ENCODE data around the gene NDUFAF4.

NDUFAF4 gene

DNA sequence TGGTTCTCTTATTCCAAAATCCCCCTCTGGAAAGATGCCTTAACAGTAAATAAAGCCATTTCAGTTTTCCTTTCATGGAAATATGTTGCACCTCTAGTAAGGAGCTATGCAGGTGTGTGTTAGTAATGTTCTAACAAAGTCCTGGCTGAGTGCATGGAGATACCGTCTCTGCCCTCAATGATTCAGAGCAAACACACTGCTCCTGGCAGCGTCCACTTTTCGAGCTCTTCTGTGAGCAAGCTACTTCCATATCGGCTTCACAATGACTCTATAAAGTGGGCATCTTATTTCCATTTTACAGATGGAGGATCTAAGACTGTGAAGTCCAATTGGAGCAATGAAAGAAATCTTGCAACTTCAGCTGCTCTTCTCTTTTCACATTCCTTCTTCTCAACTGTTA is 30.0 kb upstream of the NDUFAF4 start:
- no peak overlapping the region for H3K9ac ChIP-seq
- peaks cover 0 to 20% (median 14%) of the 10 kb centered on the region in 10 experiments; a peak in 16 of 20 replicates for H3K4me1 ChIP-seq
- H3K36me3 ChIP-seq, result no peaks in the 10 kb centered on the region
- no peaks in the 10 kb centered on the region for H3K9me3 ChIP-seq (replicated peaks in 1 of 11)
- H4K20me1 ChIP-seq, result no peaks in the 10 kb centered on the region
- no peak overlapping the region for H3K27ac ChIP-seq
- H3K4me3 ChIP-seq, result no peak overlapping the region
- TF ChIP-seq Cebpa-rat (IDR thresholded peaks at IDR 0.05), result no peak
- H3K4me2 ChIP-seq, result no peak overlapping the region
- peaks cover 0 to 6% (median 0%) of the 10 kb centered on the region in 11 experiments; a peak in 2 of 22 replicates for H3K27me3 ChIP-seq

DNA sequence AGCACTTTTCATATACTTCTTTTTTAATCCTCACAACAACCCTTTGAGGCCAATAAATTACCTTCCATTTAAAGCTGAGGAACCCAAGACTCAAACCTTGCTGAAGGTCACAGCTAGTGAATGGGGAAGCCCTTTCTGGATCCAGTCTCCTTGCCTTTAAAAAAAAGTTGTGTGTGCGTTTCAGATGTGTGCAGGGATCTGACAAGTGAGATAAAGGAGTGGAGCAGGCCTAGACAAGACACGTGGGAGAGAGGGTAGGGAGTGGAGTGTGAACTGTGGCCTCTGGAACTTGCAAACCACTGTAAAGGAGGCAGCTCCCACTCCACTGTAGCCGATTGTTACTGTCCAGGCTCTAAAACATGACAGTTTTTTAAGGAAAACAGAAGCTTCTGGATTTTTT is 28.7 kb upstream of the NDUFAF4 start:
- H3K9me3 ChIP-seq (replicated peaks in 1 of 11), result no peaks in the 10 kb centered on the region
- TF ChIP-seq Cebpa-rat (IDR thresholded peaks at IDR 0.05), result no peak
- H3K4me2 ChIP-seq, result no peak overlapping the region
- H3K4me3 ChIP-seq, result no peak overlapping the region
- no peak overlapping the region for H3K9ac ChIP-seq
- no peaks in the 10 kb centered on the region for H3K36me3 ChIP-seq
- peaks cover 0 to 6% (median 0%) of the 10 kb centered on the region in 11 experiments; a peak in 2 of 22 replicates for H3K27me3 ChIP-seq
- H3K27ac ChIP-seq, result no peak overlapping the region
- H4K20me1 ChIP-seq, result no peaks in the 10 kb centered on the region
- H3K4me1 ChIP-seq, result peaks cover 0 to 20% (median 14%) of the 10 kb centered on the region in 10 experiments; a peak in 16 of 20 replicates

DNA sequence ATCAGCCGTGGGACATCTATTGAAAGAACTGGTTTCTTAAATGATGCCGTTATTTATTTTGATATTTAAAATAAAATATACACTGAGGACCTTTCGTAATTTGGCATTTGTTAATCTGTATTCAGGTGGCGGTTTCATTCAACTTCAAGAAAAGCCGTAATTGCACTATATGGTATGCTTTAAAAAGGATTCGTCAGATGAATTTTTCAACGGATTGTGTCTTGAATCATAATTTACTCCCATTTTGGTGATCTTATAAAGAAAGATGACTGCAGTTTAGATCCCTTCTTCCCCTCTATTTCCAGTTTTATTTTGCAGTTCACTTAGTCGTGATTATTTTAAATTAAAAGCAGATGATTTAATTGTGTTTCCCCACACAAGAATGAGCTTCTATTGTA is 27.6 kb upstream of the NDUFAF4 start:
- H3K9me3 ChIP-seq (replicated peaks in 1 of 11), result no peaks in the 10 kb centered on the region
- peak overlapping the region; percentile 86 to 94 (median 90) for H3K4me2 ChIP-seq
- no peak for TF ChIP-seq Cebpa-rat (IDR thresholded peaks at IDR 0.05)
- peaks cover 0 to 6% (median 0%) of the 10 kb centered on the region in 11 experiments; a peak in 2 of 22 replicates for H3K27me3 ChIP-seq
- peak overlapping the region in 7 of 11 experiments; percentile 66 to 74 (median 73); a peak in 12 of 22 replicates for H3K9ac ChIP-seq
- no peak overlapping the region for H3K27ac ChIP-seq
- peaks cover 0 to 20% (median 14%) of the 10 kb centered on the region in 10 experiments; a peak in 16 of 20 replicates for H3K4me1 ChIP-seq
- no peaks in the 10 kb centered on the region for H3K36me3 ChIP-seq
- peak overlapping the region; percentile 62 to 79 (median 75) for H3K4me3 ChIP-seq
- no peaks in the 10 kb centered on the region for H4K20me1 ChIP-seq

DNA sequence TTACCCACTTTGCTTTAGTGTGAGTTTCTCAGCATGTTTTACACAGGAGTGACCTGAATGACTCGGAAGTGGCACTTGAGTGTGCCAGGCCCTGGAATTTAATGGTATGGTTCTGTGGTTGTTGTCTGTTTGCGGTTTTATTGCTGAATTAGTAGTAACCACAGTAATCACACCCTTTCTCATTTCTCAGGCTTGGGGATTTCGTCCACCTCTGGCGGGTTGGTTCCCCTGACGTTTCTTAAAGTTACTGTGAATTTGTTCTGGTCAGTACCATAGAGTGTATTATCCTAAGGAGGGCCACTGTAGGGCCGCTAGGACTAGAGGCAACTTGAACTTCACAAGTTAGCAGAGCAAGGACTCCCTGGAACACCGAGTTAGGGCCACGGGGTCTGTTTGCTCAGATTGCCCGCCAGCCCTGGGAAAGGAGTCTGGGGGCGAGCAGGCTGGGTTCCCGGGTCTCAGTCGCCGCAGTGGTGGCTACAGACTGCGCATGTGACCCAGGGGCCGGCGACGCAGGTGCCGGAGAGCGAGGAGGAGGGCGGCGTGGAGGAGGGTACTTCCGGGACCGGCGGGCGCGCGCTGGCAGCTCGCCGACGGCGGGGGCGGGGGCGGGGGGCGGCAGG is 26.3 kb upstream of the NDUFAF4 start:
- peak overlapping the region; percentile 50 to 82 (median 70); a peak in 21 of 22 replicates for H3K27ac ChIP-seq
- no peak for TF ChIP-seq Cebpa-rat (IDR thresholded peaks at IDR 0.05)
- H3K4me2 ChIP-seq, result peak overlapping the region; percentile 65 to 94 (median 85)
- H3K27me3 ChIP-seq, result peaks cover 0 to 6% (median 0%) of the 10 kb centered on the region in 11 experiments; a peak in 2 of 22 replicates
- no peaks in the 10 kb centered on the region for H3K9me3 ChIP-seq (replicated peaks in 1 of 11)
- peaks cover 0 to 20% (median 14%) of the 10 kb centered on the region in 10 experiments; a peak in 16 of 20 replicates for H3K4me1 ChIP-seq
- H3K36me3 ChIP-seq, result no peaks in the 10 kb centered on the region
- peak overlapping the region; percentile 62 to 79 (median 75) for H3K4me3 ChIP-seq
- H4K20me1 ChIP-seq, result no peaks in the 10 kb centered on the region
- peak overlapping the region; percentile 66 to 81 (median 74) for H3K9ac ChIP-seq

DNA sequence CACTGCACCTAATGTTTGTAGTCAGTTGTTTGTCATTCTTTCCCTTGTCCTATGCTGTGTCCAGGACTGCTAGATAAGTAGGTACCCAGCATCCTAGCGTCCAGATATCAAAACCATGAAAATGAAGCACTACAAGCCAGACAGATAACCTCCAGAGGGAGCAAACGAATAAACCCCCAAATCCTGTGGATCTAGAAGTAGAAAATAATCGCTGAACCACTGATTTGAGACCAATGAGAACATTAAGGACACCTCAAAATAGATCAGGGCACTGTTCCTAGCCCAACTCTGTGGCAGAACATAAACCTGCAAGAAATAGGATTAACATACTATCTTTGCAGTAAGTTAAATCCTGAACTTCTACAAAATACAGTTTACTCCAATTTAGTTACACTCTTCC is 25.7 kb upstream of the NDUFAF4 start:
- H3K36me3 ChIP-seq, result no peaks in the 10 kb centered on the region
- H3K4me1 ChIP-seq, result peaks cover 0 to 20% (median 14%) of the 10 kb centered on the region in 10 experiments; a peak in 16 of 20 replicates
- H3K27ac ChIP-seq, result peak overlapping the region in 5 of 11 experiments; percentile 59 to 82 (median 80); a peak in 6 of 22 replicates
- peak overlapping the region in 3 of 11 experiments; percentile 70 to 79 (median 79); a peak in 4 of 22 replicates for H3K9ac ChIP-seq
- H3K4me3 ChIP-seq, result peak overlapping the region in 5 of 10 experiments; percentile 72 to 79 (median 76); a peak in 8 of 20 replicates
- H3K27me3 ChIP-seq, result peaks cover 0 to 6% (median 0%) of the 10 kb centered on the region in 11 experiments; a peak in 2 of 22 replicates
- H3K4me2 ChIP-seq, result peak overlapping the region in 10 of 11 experiments; percentile 65 to 94 (median 85); a peak in 21 of 22 replicates
- H3K9me3 ChIP-seq (replicated peaks in 1 of 11), result no peaks in the 10 kb centered on the region
- no peaks in the 10 kb centered on the region for H4K20me1 ChIP-seq
- no peak for TF ChIP-seq Cebpa-rat (IDR thresholded peaks at IDR 0.05)

DNA sequence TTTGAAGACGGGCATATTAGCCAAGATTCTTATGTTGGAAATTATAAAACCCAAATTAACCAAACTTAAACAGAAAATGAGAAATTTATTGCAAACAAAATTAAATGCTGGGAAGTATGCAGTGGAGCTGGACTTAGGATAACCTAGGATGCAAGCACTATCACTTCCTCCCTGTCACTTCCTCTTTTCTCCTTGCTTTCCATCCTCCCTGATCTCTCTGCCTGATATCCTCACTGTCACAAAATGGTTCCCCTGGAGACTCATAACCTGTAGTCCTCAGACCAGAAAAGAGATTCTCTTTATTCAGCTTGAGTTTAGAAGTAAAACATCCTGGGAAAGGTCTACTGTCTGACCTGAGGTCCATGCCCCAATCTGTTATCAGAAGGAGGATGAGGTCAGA is 19.4 kb upstream of the NDUFAF4 start:
- no peak for TF ChIP-seq Cebpa-rat (IDR thresholded peaks at IDR 0.05)
- no peaks in the 10 kb centered on the region for H3K36me3 ChIP-seq
- peaks cover 0 to 8% (median 0%) of the 10 kb centered on the region in 10 experiments; a peak in 2 of 20 replicates for H3K4me1 ChIP-seq
- no peaks in the 10 kb centered on the region for H3K27me3 ChIP-seq
- H3K9ac ChIP-seq, result no peak overlapping the region
- no peaks in the 10 kb centered on the region for H3K9me3 ChIP-seq (replicated peaks in 1 of 11)
- H3K4me2 ChIP-seq, result peak overlapping the region in 2 of 11 experiments; percentile 1 to 31; a peak in 1 of 22 replicates
- no peak overlapping the region; a peak in 1 of 22 replicates for H3K27ac ChIP-seq
- no peaks in the 10 kb centered on the region for H4K20me1 ChIP-seq
- no peak overlapping the region for H3K4me3 ChIP-seq

DNA sequence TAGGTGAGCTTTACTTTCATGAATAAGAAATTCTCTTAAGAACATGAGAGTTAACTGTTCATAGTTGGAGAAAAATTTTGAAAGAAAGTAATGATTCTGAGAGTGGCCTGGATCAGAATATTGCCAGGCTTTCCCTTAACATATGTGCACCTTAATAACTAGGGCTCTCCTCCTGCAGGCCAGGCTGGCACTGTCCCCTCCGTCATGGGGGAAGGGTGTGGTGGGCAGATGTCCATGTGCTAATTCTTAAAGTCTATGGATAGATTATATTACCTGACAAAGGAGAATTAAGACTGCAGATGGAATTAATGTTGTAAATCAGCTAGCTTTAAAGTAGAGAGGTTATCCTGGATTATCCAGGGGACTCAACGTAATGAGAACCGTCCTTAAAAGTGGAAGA is 15.9 kb upstream of the NDUFAF4 start:
- Histone ChIP-seq H3K4me2 (no peak overlapping the region), H3K9me3 (replicated peaks in 1 of 11) (no peaks in the 10 kb centered on the region), H3K27me3 (no peaks in the 10 kb centered on the region), H3K27ac (no peak overlapping the region), H3K4me1 (peaks cover 5 to 16% (median 6%) of the 10 kb centered on the region in 10 experiments; a peak in 14 of 20 replicates), H4K20me1 (no peaks in the 10 kb centered on the region), H3K4me3 (no peak overlapping the region), H3K36me3 (no peaks in the 10 kb centered on the region), H3K9ac (no peak overlapping the region)
- TF ChIP-seq Cebpa-rat (IDR thresholded peaks at IDR 0.05), result no peak

DNA sequence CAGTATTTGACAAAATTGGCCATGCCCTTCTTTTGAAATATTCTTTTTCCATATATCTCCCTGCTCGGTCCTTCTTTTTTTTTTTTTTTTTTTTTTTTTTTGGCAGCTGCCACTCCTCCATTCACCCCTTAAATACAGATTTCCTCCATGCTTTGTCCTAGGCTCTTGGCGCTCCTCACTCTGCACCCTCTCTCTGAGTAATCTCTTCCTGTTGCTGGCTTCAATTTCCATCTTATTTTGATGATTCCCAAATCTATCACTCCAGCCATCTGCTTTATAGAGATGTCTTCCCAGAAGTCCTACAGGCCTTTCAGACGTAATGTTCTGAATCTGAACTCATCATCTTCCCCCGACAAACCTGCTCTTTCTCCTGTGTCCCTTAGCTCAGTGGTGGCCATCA is 14.1 kb upstream of the NDUFAF4 start:
- no peak overlapping the region for H3K9ac ChIP-seq
- H3K4me1 ChIP-seq, result peaks cover 6 to 21% (median 7%) of the 10 kb centered on the region in 10 experiments; a peak in 15 of 20 replicates
- H3K27ac ChIP-seq, result no peak overlapping the region
- no peaks in the 10 kb centered on the region for H3K9me3 ChIP-seq (replicated peaks in 1 of 11)
- H3K4me2 ChIP-seq, result peak overlapping the region in 2 of 11 experiments; percentile 14 to 37; a peak in 3 of 22 replicates
- H3K27me3 ChIP-seq, result no peaks in the 10 kb centered on the region
- no peaks in the 10 kb centered on the region for H3K36me3 ChIP-seq
- no peak overlapping the region for H3K4me3 ChIP-seq
- no peaks in the 10 kb centered on the region for H4K20me1 ChIP-seq
- TF ChIP-seq Cebpa-rat (IDR thresholded peaks at IDR 0.05), result no peak

DNA sequence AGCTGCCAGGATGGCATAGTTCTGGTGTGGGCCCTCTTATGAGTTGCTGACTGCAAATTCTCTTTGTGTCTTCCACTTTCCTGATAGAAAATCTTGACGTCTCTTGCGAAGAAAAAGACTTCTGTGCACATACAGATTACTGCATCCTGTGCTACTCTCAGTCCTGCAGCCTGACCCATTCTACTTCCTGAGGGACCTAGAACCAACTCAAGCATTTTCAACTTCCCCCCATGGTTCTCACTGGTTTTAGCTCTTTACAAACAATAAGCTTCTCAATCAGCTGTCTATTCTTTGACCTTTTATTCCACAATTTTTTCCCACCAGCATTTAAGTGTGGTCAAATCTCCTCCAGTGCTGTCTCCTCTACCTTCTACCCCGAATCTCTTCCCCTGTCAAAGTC is 13.5 kb upstream of the NDUFAF4 start:
- H4K20me1 ChIP-seq, result no peaks in the 10 kb centered on the region
- H3K9me3 ChIP-seq (replicated peaks in 1 of 11), result no peaks in the 10 kb centered on the region
- peaks cover 6 to 25% (median 7%) of the 10 kb centered on the region in 10 experiments; a peak in 15 of 20 replicates for H3K4me1 ChIP-seq
- H3K27me3 ChIP-seq, result no peaks in the 10 kb centered on the region
- no peak overlapping the region for H3K4me3 ChIP-seq
- TF ChIP-seq Cebpa-rat (IDR thresholded peaks at IDR 0.05), result no peak
- H3K4me2 ChIP-seq, result peak overlapping the region in 8 of 11 experiments; percentile 1 to 37 (median 26); a peak in 10 of 22 replicates
- no peaks in the 10 kb centered on the region for H3K36me3 ChIP-seq
- H3K9ac ChIP-seq, result no peak overlapping the region
- no peak overlapping the region for H3K27ac ChIP-seq
